Cardiac muscle cell (in vitro differentiated cells and primary cell): ENCODE results near the gene CASP5. TPM values are rescaled to one million over a fixed set of nuclear protein-coding genes. Genes with fewer than 3 reads are reported as not detected.
A peak's percentile ranks its signal among the peaks of the same experiment; 100 is the strongest.
"Not testable (repeated sequence)": the region's sequence is repeated elsewhere in the genome, so short reads cannot be mapped to it uniquely, and the experiment has no call there.

Experiments used
- DNase-seq, 2 donors: peaks; one replicate each; pipeline versions ENCODE4 v3.0.0 to v3.0.0-alpha.2; 2010 to 2017; ENCODE audit warnings: low read depth in 1 of 2, low spot score in 1 of 2
- H3K27ac ChIP-seq: fragments of 200-600 bp; sonication (generic); 2 replicates; pipeline ENCODE4 v1.5.1; 2016
- H3K27me3 ChIP-seq: fragments of 200-600 bp; sonication (generic); 2 replicates; pipeline ENCODE4 v1.6.0; 2016; ENCODE audit warnings: control low read depth
- H3K36me3 ChIP-seq: fragments of 200-600 bp; sonication (generic); 2 replicates; pipeline ENCODE4 v1.5.1; 2016; ENCODE audit warnings: control low read depth
- H3K4me1 ChIP-seq: fragments of 200-600 bp; sonication (generic); 2 replicates; pipeline ENCODE4 v1.8.1; 2017; ENCODE audit warnings: low read depth, mild to moderate bottlenecking, mixed run types
- H3K4me3 ChIP-seq: fragments of 200-600 bp; sonication (generic); 2 replicates; pipeline ENCODE4 v1.5.1; 2016; ENCODE audit warnings: mild to moderate bottlenecking
- H3K9me3 ChIP-seq: fragments of 200-600 bp; sonication (generic); 2 replicates; pipeline ENCODE4 v1.5.1; 2017; ENCODE audit warnings: low read depth, mild to moderate bottlenecking, control low read depth
- polyA plus RNA-seq: library from polyadenylated mRNA; unstranded; fragments of >200 nt; fragmentation: Nextera tagmentation; extraction: Ambion mirVana; gene quantifications from 2 replicates; pipeline ENCODE4 v1.2.1, GENCODE V29; 2016
- total RNA-seq: library from RNA; depleted of rRNA; stranded (reverse); fragments of >200 nt; gene quantifications from 2 replicates; pipeline ENCODE4 v1.2.3, GENCODE V29; 2016
- TF ChIP-seq, protein P1 (sequence below): IDR thresholded peaks from 2 replicates; pipeline ENCODE4 v1.5.1; 2012; ENCODE audit warnings: low read depth, mild to moderate bottlenecking, low read length

CASP5 gene
- total and polyA plus RNA-seq, 2 experiments from 2014 or later, result not detected

DNA sequence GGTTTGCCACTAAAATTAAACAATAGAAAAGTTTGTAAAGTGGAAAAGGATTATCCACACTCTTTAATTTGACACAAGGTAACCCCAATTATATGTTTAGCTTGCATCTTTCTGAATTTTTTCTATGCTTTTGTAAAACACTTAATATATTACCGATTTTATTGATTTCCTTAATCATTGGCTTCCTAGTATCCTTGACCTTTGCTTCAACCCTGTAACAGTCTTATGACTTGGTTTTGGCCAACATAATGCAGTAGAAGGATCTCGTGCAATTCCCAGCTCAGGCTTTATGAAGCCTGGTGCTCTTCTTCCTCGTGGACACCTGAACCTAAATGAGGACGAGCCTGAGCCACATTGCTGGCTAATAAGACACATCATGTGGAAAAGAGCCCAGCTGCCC is 31.0 kb downstream of the CASP5 start:
- no peaks in the 10 kb centered on the region for H3K4me1 ChIP-seq
- H3K36me3 ChIP-seq, result no peaks in the 10 kb centered on the region

DNA sequence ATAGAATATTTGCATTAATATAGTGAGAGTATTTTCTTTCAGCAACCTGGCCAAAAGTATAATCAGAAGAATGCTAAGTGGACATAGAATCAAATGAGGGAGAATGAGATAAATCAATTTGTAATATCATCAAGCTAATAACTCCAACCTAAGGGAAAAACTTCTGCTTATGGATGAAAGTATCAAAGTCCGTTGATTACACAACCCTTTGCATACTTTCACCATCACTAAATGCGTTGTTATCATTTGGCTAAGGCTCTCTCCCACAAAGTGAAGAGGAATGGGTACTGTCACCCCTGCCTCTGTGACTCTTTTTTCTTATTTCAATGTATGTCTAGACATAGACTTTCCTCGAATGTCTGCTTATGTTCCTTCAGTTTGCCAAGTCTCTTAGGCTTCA is 38.2 kb downstream of the CASP5 start:
- TF ChIP-seq, protein P1, sequence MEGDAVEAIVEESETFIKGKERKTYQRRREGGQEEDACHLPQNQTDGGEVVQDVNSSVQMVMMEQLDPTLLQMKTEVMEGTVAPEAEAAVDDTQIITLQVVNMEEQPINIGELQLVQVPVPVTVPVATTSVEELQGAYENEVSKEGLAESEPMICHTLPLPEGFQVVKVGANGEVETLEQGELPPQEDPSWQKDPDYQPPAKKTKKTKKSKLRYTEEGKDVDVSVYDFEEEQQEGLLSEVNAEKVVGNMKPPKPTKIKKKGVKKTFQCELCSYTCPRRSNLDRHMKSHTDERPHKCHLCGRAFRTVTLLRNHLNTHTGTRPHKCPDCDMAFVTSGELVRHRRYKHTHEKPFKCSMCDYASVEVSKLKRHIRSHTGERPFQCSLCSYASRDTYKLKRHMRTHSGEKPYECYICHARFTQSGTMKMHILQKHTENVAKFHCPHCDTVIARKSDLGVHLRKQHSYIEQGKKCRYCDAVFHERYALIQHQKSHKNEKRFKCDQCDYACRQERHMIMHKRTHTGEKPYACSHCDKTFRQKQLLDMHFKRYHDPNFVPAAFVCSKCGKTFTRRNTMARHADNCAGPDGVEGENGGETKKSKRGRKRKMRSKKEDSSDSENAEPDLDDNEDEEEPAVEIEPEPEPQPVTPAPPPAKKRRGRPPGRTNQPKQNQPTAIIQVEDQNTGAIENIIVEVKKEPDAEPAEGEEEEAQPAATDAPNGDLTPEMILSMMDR, result no peak
- DNase-seq, result peak in 1 of 2 donors; percentile 18
- H3K4me3 ChIP-seq, result no peak overlapping the region
- H3K9me3 ChIP-seq, result no peaks in the 10 kb centered on the region
- no peaks in the 10 kb centered on the region for H3K27me3 ChIP-seq
- H3K27ac ChIP-seq, result no peak overlapping the region
- H3K36me3 ChIP-seq, result no peaks in the 10 kb centered on the region
- H3K4me1 ChIP-seq, result no peaks in the 10 kb centered on the region

More for the DNA sequence above, 31.0 kb downstream of the CASP5 start:
- TF ChIP-seq, protein P1, result no peak
- Histone ChIP-seq H3K27me3 (no peaks in the 10 kb centered on the region), H3K9me3 (no peaks in the 10 kb centered on the region), H3K4me3 (no peak overlapping the region), H3K27ac (no peak overlapping the region)
- DNase-seq, result no peak

DNA sequence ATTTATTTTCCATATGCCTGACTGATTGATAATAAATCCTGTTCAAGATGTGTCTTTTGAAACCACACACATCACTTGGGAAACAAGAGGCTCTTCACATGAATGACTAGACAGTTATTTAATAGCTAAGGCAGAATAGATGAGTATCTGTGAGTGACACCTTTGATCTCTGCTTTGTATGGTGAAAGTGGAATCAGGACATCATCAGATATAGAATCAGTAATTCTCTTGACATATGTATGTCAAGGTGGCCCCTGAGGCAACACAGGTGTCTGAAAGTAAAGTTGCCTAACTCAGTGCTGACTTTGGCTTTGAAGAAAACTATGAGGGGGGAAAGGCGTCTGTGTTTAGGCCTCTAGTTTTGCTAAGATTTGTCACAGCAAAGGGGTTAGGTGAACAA is 43.1 kb downstream of the CASP5 start:
- TF ChIP-seq, protein P1, result no peak
- H3K27me3 ChIP-seq, result no peaks in the 10 kb centered on the region
- DNase-seq, result no peak
- no peak overlapping the region for H3K4me3 ChIP-seq
- H3K4me1 ChIP-seq, result no peaks in the 10 kb centered on the region
- no peaks in the 10 kb centered on the region for H3K9me3 ChIP-seq
- no peaks in the 10 kb centered on the region for H3K36me3 ChIP-seq
- H3K27ac ChIP-seq, result no peak overlapping the region

DNA sequence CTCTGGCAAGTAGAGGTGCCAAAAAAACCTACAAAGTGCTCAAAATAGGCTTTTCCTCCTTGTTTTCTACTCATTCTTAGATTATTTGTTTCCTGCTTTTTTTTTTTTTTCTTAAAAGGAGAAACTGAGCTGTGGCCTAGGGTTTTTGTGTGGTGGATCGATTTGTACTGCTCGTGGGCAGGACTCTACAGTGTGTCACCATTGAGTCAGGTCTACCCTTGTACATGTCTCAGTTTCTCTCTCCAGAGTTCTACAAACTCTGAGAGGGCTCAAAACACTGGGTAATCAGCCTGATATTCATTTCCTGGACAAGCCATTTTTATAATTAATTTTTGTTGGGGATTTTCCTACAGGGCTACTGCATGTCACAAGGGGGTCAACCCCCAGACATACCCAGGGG is 49.4 kb downstream of the CASP5 start:
- no peak for DNase-seq
- Histone ChIP-seq H3K9me3 (no peaks in the 10 kb centered on the region), H3K4me3 (no peak overlapping the region), H3K36me3 (no peaks in the 10 kb centered on the region), H3K27ac (no peak overlapping the region), H3K27me3 (no peaks in the 10 kb centered on the region), H3K4me1 (no peaks in the 10 kb centered on the region)
- TF ChIP-seq, protein P1, result no peak

DNA sequence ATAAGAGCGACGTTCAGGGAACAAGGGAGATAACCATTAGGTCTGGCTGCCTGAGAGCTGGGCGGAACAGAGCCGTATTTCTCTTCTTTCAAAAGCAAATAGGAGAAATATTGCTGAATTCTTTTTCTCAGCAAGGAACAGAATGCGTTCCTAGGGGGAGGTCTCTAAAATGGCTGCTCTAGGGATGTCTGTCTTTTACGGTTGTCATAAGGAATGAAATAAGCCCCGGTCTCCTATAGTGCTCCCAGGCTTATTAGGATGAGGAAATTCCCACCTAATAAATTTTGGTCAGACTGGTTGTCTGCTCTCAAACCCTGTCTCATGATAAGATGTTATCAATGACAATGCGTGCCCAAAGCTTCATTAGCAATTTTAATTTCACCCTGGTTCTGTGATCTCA is 50.0 kb downstream of the CASP5 start:
- not testable (repeated sequence) for H3K9me3 ChIP-seq, H3K4me3 ChIP-seq, H3K27me3 ChIP-seq, H3K27ac ChIP-seq, DNase-seq, H3K4me1 ChIP-seq, H3K36me3 ChIP-seq

DNA sequence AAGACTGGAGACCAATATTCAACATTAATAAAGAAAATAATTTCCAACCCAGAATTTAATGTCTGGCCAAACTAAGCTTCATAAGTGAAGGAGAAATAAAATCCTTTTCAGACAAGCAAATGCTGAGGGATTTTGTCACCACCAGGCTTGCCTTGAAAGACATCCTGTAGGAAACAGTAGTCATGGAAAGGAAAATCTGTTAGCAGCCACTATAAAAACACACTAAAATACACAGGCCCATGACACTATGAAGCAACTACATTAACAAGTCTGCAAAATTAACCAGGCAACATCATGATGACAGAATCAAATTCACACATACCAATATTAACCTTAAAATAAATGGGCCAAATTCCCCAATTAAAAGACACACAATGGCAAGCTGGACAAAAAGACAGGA is 52.2 kb downstream of the CASP5 start:
- Histone ChIP-seq H3K4me3 (no peak overlapping the region), H3K36me3 (no peaks in the 10 kb centered on the region), H3K9me3 (no peaks in the 10 kb centered on the region), H3K4me1 (no peaks in the 10 kb centered on the region), H3K27me3 (no peaks in the 10 kb centered on the region), H3K27ac (no peak overlapping the region)
- no peak for DNase-seq
- TF ChIP-seq, protein P1, result no peak
